NT2/D1 (cell line): ENCODE data around the gene TBC1D9B.

Experiments
- SUZ12 ChIP-seq: IDR thresholded peaks from 2 replicates; pipeline ENCODE4 v1.6.1; 2011; ENCODE audit not compliant: insufficient read length, insufficient read depth; ENCODE audit errors: extremely low read depth
- YY1 ChIP-seq: IDR thresholded peaks from 2 replicates; pipeline ENCODE4 v1.6.1; 2011; ENCODE audit not compliant: insufficient read length, insufficient read depth

GRCh38 chr5:179823937-179824744 is 83.6 kb downstream of the TBC1D9B start:
- TF ChIP-seq SUZ12, result no peak
- no peak for TF ChIP-seq YY1
